Cardiac septum (tissue), 1 donor: Measurements from ENCODE around the gene NEURL4. TPM values are rescaled to one million over a fixed set of nuclear protein-coding genes. Genes with fewer than 3 reads are reported as not detected.
A peak's percentile ranks its signal among the peaks of the same experiment; 100 is the strongest.

Experiments
- DNase-seq: peaks from one replicate; pipeline ENCODE4 v3.0.0-alpha.2; 2020; ENCODE audit warnings: low spot score
- intact Hi-C: fragments of 100-400 bp; cut with DNase I; formaldehyde crosslinking; loops from one replicate; pipeline ENCODE4 v1.14.0; 2022
- total RNA-seq: library from RNA; stranded (reverse); fragmentation: NEBNext Ultra II Directional; extraction: Animal tissue kit (Norgen Biotek cat#: 25700); gene quantifications from one replicate; pipeline ENCODE4 v1.2.1, GENCODE V29; 2021
- donor health status: DM: no; HTN: no; CAD: no.

Gene NEURL4
- total RNA-seq, 1 donor from 2014 or later: 29.9 TPM

GRCh38 chr17:7289256-7290032, 39.7 kb downstream of the NEURL4 start:
- DNase-seq: no peak
- intact Hi-C loops: no loop called here

GRCh38 chr17:7285679-7286078, 43.5 kb downstream of the NEURL4 start:
- intact Hi-C loops: no loop called here
- DNase-seq: peak; percentile 63

- intact Hi-C loops: no loop called here
- DNase-seq: no peak
Observed at GRCh38 chr17:7284911-7285310, 44.2 kb downstream of the NEURL4 start.

GRCh38 chr17:7283471-7284216, 45.5 kb downstream of the NEURL4 start:
- intact Hi-C loops: no loop called here
- DNase-seq: no peak

GRCh38 chr17:7282752-7283321, 46.3 kb downstream of the NEURL4 start:
- DNase-seq: no peak
- intact Hi-C loops: no loop called here

GRCh38 chr17:7281953-7282751, 47.0 kb downstream of the NEURL4 start:
- intact Hi-C loops: loop anchor here (1.0 to 2.0 kb wide), 2 partner anchors 30 to 71 kb away; partner anchors contain the start of genes ELP5 and KCTD11
- DNase-seq: peak; percentile 84

GRCh38 chr17:7281074-7281952, 47.8 kb downstream of the NEURL4 start, which contains the start of gene SLC2A4:
SLC2A4 (plus strand) TSS chr17:7281718; CDS start chr17:7281935, 217 bp downstream.
- DNase-seq: peak; percentile 95

GRCh38 chr17:7280519-7281073, 48.5 kb downstream of the NEURL4 start:
- peak; percentile 89 for DNase-seq
- intact Hi-C loops: loop anchor here (1.0 to 2.0 kb wide), 3 partner anchors 16 to 72 kb away; partner anchors contain the start of genes ELP5 and KCTD11

More at GRCh38 chr17:7281074-7281952, 47.8 kb downstream of the NEURL4 start, which contains the start of gene SLC2A4:
- intact Hi-C loops: loop anchor here (1.0 to 2.0 kb wide), 2 partner anchors 29 to 71 kb away; partner anchors contain the start of genes ELP5 and KCTD11

- DNase-seq: no peak
- intact Hi-C loops: no loop called here
Observed at GRCh38 chr17:7279448-7279847, 49.7 kb downstream of the NEURL4 start.

- no peak for DNase-seq
- intact Hi-C loops: no loop called here
Observed at GRCh38 chr17:7266784-7267183, 62.4 kb downstream of the NEURL4 start.

Other genes starting within 250 kb of the NEURL4 start
- gene CLEC10A, start 249.1 kb downstream of the NEURL4 start, total RNA-seq: 3.0 TPM
- 0.24 TPM for gene ASGR2, start 214.5 kb downstream of the NEURL4 start, total RNA-seq
- 0.54 TPM for gene ASGR1, start 150.0 kb downstream of the NEURL4 start, total RNA-seq
- 16.0 TPM for gene DLG4, start 109.5 kb downstream of the NEURL4 start, total RNA-seq
- gene ACADVL, start 109.4 kb downstream of the NEURL4 start, total RNA-seq: 966 TPM
- gene DVL2, start 94.8 kb downstream of the NEURL4 start, total RNA-seq: 22.5 TPM
- 20.5 TPM for gene PHF23, start 89.9 kb downstream of the NEURL4 start, total RNA-seq
- 449 TPM for gene GABARAP, start 86.9 kb downstream of the NEURL4 start, total RNA-seq
- gene CTDNEP1, start 77.6 kb downstream of the NEURL4 start, total RNA-seq: 111 TPM
- gene ELP5, start 77.1 kb downstream of the NEURL4 start, total RNA-seq: 57.5 TPM
- 0.75 TPM for gene CLDN7, start 66.9 kb downstream of the NEURL4 start, total RNA-seq
- gene SLC2A4, start 47.6 kb downstream of the NEURL4 start, total RNA-seq: 73.5 TPM
- 1.2 TPM for gene YBX2, start 34.7 kb downstream of the NEURL4 start, total RNA-seq
- 263 TPM for gene EIF5A, start 21.7 kb downstream of the NEURL4 start, total RNA-seq
- 49.0 TPM for gene GPS2, start 14.0 kb downstream of the NEURL4 start, total RNA-seq
- gene ACAP1, start 7.2 kb upstream of the NEURL4 start, total RNA-seq: 16.4 TPM
- gene KCTD11, start 22.8 kb upstream of the NEURL4 start, total RNA-seq: 9.6 TPM
- gene TMEM95, start 25.8 kb upstream of the NEURL4 start, total RNA-seq: not detected
- gene TNK1, start 51.8 kb upstream of the NEURL4 start, total RNA-seq: 2.0 TPM
- gene PLSCR3, start 65.2 kb upstream of the NEURL4 start, total RNA-seq: 16.8 TPM
- gene TMEM256, start 74.8 kb upstream of the NEURL4 start, total RNA-seq: 67.7 TPM
- gene NLGN2, start 78.5 kb upstream of the NEURL4 start, total RNA-seq: 11.0 TPM
- gene SPEM1, start 91.0 kb upstream of the NEURL4 start, total RNA-seq: not detected
- gene SPEM2, start 96.3 kb upstream of the NEURL4 start, total RNA-seq: not detected
- not detected for gene SPEM3, start 99.5 kb upstream of the NEURL4 start, total RNA-seq
- 2.6 TPM for gene TMEM102, start 106.1 kb upstream of the NEURL4 start, total RNA-seq
- gene FGF11, start 110.2 kb upstream of the NEURL4 start, total RNA-seq: 3.9 TPM
- gene CHRNB1, start 115.7 kb upstream of the NEURL4 start, total RNA-seq: 9.9 TPM
- gene ZBTB4, start 150.3 kb upstream of the NEURL4 start, total RNA-seq: 69.4 TPM
- gene SLC35G6, start 152.1 kb upstream of the NEURL4 start, total RNA-seq: not detected
- 56.4 TPM for gene POLR2A, start 155.0 kb upstream of the NEURL4 start, total RNA-seq
- 33.9 TPM for gene TNFSF12, start 219.7 kb upstream of the NEURL4 start, total RNA-seq
- 4.9 TPM for gene TNFSF13, start 229.4 kb upstream of the NEURL4 start, total RNA-seq
- 33.8 TPM for gene SENP3, start 232.6 kb upstream of the NEURL4 start, total RNA-seq